Measurements from ENCODE around the gene ZNF660.
A peak's percentile ranks its signal among the peaks of the same experiment; 100 is the strongest.

DNA sequence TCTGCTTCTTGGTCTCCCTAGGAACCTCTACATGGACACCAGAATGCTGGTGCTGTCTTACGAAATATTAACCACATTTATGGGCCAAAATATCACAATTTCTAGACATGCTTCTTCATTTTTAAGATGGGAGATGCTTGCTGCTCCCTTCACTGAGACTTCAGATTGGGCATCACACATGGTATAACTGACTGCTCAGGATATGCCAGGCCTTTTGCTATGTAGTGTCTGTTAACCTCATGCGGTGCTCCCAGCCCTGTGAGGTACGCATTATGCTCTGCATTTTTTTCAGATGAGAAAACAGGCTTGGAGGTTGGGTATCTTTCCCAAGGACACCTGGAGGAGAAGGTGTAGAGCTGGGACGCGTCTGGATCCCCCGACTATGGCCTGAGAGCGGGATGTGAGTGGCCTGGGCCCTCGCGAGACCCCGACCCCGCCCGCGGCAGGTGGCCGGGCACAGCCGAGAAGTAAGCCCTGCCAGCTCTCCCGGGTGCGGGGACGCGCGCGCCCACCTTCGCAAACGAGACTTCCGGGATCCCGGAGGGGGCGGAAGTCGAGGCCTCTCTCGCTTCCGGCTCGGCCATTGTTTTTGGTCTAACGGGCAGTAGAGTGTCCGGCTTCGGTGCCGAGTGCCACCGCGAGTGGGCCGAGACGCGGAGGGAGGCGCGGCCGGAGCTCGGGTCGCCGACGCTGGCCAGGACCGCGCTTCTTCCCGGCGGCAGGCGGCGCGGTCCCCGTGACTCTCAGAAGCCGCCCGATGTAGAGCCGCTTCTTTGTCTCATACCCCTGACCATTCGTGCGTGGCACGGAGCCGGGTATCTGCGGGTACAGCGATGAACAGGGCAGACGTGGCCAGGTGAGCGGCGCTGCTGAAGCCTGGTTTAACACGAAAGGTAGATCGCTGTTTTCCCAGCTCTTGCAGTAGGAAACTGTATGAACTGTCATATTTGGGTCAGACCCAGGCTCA, 29.9 kb upstream of the ZNF660 start, which contains the start of gene ZKSCAN7:
- TF ChIP-seq, protein P1, sequence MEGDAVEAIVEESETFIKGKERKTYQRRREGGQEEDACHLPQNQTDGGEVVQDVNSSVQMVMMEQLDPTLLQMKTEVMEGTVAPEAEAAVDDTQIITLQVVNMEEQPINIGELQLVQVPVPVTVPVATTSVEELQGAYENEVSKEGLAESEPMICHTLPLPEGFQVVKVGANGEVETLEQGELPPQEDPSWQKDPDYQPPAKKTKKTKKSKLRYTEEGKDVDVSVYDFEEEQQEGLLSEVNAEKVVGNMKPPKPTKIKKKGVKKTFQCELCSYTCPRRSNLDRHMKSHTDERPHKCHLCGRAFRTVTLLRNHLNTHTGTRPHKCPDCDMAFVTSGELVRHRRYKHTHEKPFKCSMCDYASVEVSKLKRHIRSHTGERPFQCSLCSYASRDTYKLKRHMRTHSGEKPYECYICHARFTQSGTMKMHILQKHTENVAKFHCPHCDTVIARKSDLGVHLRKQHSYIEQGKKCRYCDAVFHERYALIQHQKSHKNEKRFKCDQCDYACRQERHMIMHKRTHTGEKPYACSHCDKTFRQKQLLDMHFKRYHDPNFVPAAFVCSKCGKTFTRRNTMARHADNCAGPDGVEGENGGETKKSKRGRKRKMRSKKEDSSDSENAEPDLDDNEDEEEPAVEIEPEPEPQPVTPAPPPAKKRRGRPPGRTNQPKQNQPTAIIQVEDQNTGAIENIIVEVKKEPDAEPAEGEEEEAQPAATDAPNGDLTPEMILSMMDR (IDR thresholded peaks at IDR 0.05): peak; percentile 13; the same call in 1 of the 2 replicates
- no peak for TF ChIP-seq ZFX (IDR thresholded peaks at IDR 0.05; ENCODE audit: borderline replicate concordance)

Data from 22Rv1 (cell line).